Kidney (tissue), 14 donors: ENCODE results near the gene ZNF485. TPM values are rescaled to one million over a fixed set of nuclear protein-coding genes. Genes with fewer than 3 reads are reported as not detected.
A peak's percentile ranks its signal among the peaks of the same experiment; 100 is the strongest.

Experiments
- DNase-seq, 5 donors: peaks; one replicate each; pipeline ENCODE4 v3.0.0-alpha.2; 2013 to 2020
- FAIRE-seq: peaks from 2 replicates; lab custom pipeline; 2012; peaks lifted over from hg19 to GRCh38; lab: Jason Lieb, UNC
- H3K27ac ChIP-seq, 2 donors: one replicate each; pipeline ENCODE4 v1.7.0; 2013; ENCODE audit warnings: low read depth in 2 of 2, low read length in 2 of 2, inconsistent platforms in 1 of 2
- H3K27me3 ChIP-seq: one replicate; pipeline ENCODE4 v1.7.1; 2013; ENCODE audit warnings: low read length, inconsistent platforms; ENCODE audit not compliant: control insufficient read depth, insufficient read depth
- H3K36me3 ChIP-seq, 3 donors: one replicate each; pipeline versions ENCODE4 v1.7.0 to v1.7.1; 2013; ENCODE audit warnings: low read length in 3 of 3, control low read depth in 1 of 3, inconsistent platforms in 1 of 3; ENCODE audit not compliant: insufficient read depth in 3 of 3, control insufficient read depth in 2 of 3
- H3K4me1 ChIP-seq, 3 donors: one replicate each; pipeline versions ENCODE4 v1.7.0 to v1.7.1; 2013; ENCODE audit warnings: low read length in 3 of 3, inconsistent platforms in 1 of 3, low read depth in 1 of 3; ENCODE audit not compliant: control insufficient read depth in 2 of 3, insufficient read depth in 2 of 3
- H3K4me3 ChIP-seq, 3 donors: one replicate each; pipeline versions ENCODE4 v1.7.0 to v1.8.1; 2013; ENCODE audit warnings: low read length in 3 of 3, control low read depth in 1 of 3, inconsistent platforms in 1 of 3
- H3K9ac ChIP-seq, 3 donors: one replicate each; pipeline versions ENCODE4 v1.7.0 to v1.7.1; 2013; ENCODE audit warnings: low read length in 3 of 3, control low read depth in 1 of 3, inconsistent platforms in 1 of 3
- H3K9me3 ChIP-seq, 3 donors: one replicate each; pipeline versions ENCODE4 v1.7.0 to v1.7.1; 2013; ENCODE audit warnings: low read length in 3 of 3, control low read depth in 1 of 3, inconsistent platforms in 1 of 3; ENCODE audit not compliant: control insufficient read depth in 2 of 3, insufficient read depth in 1 of 3
- CTCF ChIP-seq: IDR thresholded peaks from 3 replicates; pipeline ENCODE4 v1.5.1; 2012; ENCODE audit warnings: mild to moderate bottlenecking, moderate library complexity, borderline replicate concordance; ENCODE audit not compliant: insufficient read depth; ENCODE audit errors: extremely low read depth
- intact Hi-C: fragments of 100-400 bp; cut with DNase I; formaldehyde crosslinking; loops from one replicate; pipeline ENCODE4 v1.11.1; 2022
- polyA plus RNA-seq: library from polyadenylated mRNA; stranded (reverse); fragments of 350-450 nt; fragmentation: Illumina TruSeq; extraction: RNeasy Lipid Tissue Mini Kit (QIAGEN cat#74804); gene quantifications from one replicate; pipeline ENCODE4 v1.2.3, GENCODE V29; 2014; ENCODE audit warnings: low read depth, low replicate concordance; ENCODE audit not compliant: insufficient read depth
- total RNA-seq: library from RNA; stranded (reverse); fragmentation: NEBNext Ultra II Directional; extraction: Animal tissue kit (Norgen Biotek cat#: 25700); gene quantifications from one replicate; pipeline ENCODE4 v1.2.1, GENCODE V29; 2021
- donor health status: control.
- donor health status: control.
- donor health status: control.
- donor health status: control.
- donor health status: control.
- donor health status: DM: yes; HTN: yes; CAD: no.
- donor health status: Normal renal cell carcinoma (clear cell type).

The ZNF485 gene
- total and polyA plus RNA-seq, 2 donors from 2014 or later, result 1.8 to 4.9 TPM

- intact Hi-C loops, result no loop called here
- Histone ChIP-seq H3K27me3 (no peaks in the 10 kb centered on the region), H3K4me3 (peak overlapping the region; percentile 59 to 72 (median 60)), H3K9ac (no peak overlapping the region), H3K9me3 (no peaks in the 10 kb centered on the region), H3K27ac (no peak overlapping the region), H3K36me3 (no peaks in the 10 kb centered on the region), H3K4me1 (no peaks in the 10 kb centered on the region)
- TF ChIP-seq CTCF, result no peak
- DNase-seq (no peak), FAIRE-seq (no peak)
These were observed 31.3 kb upstream of the ZNF485 start for GRCh38 chr10:43574906-43575305.

GRCh38 chr10:43576062-43576461, 30.2 kb upstream of the ZNF485 start:
- Histone ChIP-seq H3K27me3 (no peaks in the 10 kb centered on the region), H3K36me3 (no peaks in the 10 kb centered on the region), H3K27ac (no peak overlapping the region), H3K9ac (no peak overlapping the region), H3K4me1 (no peaks in the 10 kb centered on the region), H3K4me3 (no peak overlapping the region), H3K9me3 (no peaks in the 10 kb centered on the region)
- TF ChIP-seq CTCF, result no peak
- FAIRE-seq (no peak), DNase-seq (no peak)
- intact Hi-C loops, result no loop called here

- Histone ChIP-seq H3K4me1 (no peaks in the 10 kb centered on the region), H3K27me3 (no peaks in the 10 kb centered on the region), H3K4me3 (no peak overlapping the region), H3K9ac (no peak overlapping the region), H3K9me3 (no peaks in the 10 kb centered on the region), H3K27ac (no peak overlapping the region), H3K36me3 (no peaks in the 10 kb centered on the region)
- no peak for TF ChIP-seq CTCF
- intact Hi-C loops, result no loop called here
- DNase-seq (no peak), FAIRE-seq (no peak)
These were observed 29.7 kb upstream of the ZNF485 start for GRCh38 chr10:43576580-43576979.

- no peak for TF ChIP-seq CTCF
These were observed 22.2 kb upstream of the ZNF485 start for GRCh38 chr10:43584051-43584450.

More at GRCh38 chr10:43584051-43584450, 22.2 kb upstream of the ZNF485 start:
- Histone ChIP-seq H3K27me3 (no peaks in the 10 kb centered on the region), H3K4me1 (no peaks in the 10 kb centered on the region), H3K9me3 (no peaks in the 10 kb centered on the region), H3K36me3 (no peaks in the 10 kb centered on the region), H3K4me3 (no peak overlapping the region), H3K27ac (no peak overlapping the region), H3K9ac (no peak overlapping the region)
- intact Hi-C loops, result no loop called here
- no peak for FAIRE-seq
- no peak for DNase-seq
